ENCODE results near the gene CNGB1.
"Not testable (repeated sequence)": the region's sequence is repeated elsewhere in the genome, so short reads cannot be mapped to it uniquely, and the experiment has no call there.

- TF ChIP-seq, protein P1, sequence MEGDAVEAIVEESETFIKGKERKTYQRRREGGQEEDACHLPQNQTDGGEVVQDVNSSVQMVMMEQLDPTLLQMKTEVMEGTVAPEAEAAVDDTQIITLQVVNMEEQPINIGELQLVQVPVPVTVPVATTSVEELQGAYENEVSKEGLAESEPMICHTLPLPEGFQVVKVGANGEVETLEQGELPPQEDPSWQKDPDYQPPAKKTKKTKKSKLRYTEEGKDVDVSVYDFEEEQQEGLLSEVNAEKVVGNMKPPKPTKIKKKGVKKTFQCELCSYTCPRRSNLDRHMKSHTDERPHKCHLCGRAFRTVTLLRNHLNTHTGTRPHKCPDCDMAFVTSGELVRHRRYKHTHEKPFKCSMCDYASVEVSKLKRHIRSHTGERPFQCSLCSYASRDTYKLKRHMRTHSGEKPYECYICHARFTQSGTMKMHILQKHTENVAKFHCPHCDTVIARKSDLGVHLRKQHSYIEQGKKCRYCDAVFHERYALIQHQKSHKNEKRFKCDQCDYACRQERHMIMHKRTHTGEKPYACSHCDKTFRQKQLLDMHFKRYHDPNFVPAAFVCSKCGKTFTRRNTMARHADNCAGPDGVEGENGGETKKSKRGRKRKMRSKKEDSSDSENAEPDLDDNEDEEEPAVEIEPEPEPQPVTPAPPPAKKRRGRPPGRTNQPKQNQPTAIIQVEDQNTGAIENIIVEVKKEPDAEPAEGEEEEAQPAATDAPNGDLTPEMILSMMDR (IDR thresholded peaks at IDR 0.05; ENCODE audit: insufficient read depth, low read length, poor library complexity, severe bottlenecking): not testable (repeated sequence)
- TF ChIP-seq EZH2phosphoT487 (conservative IDR thresholded peaks at IDR 0.05; ENCODE audit: low read length): not testable (repeated sequence)
Observed at GRCh38 chr16:58004736-58005135, 33.8 kb upstream of the CNGB1 start.

Measured in SU-DHL-6 (cell line).